H9 (cell line): Measurements from ENCODE around the gene AVPR1A. TPM values are rescaled to one million over a fixed set of nuclear protein-coding genes. Genes with fewer than 3 reads are reported as not detected.

Experiments
- DNase-seq: peaks from one replicate; pipeline ENCODE4 v3.0.0-alpha.2; 2017
- H2AFZ ChIP-seq: one replicate; pipeline ENCODE4 v1.6.1; 2013; ENCODE audit warnings: mild to moderate bottlenecking, low read length, control low read depth, moderate library complexity
- H2AK5ac ChIP-seq: 2 replicates; pipeline ENCODE4 v1.6.1; 2013; ENCODE audit warnings: low read length, control low read depth, mixed read lengths; ENCODE audit not compliant: insufficient read length
- H2BK120ac ChIP-seq: one replicate; pipeline ENCODE4 v1.6.1; 2013; ENCODE audit warnings: low read depth, mild to moderate bottlenecking, low read length, control low read depth, inconsistent platforms; ENCODE audit not compliant: poor library complexity, severe bottlenecking
- H2BK12ac ChIP-seq: 2 replicates; pipeline ENCODE4 v1.6.1; 2013; ENCODE audit warnings: low read length, control low read depth, mixed read lengths, low read depth; ENCODE audit not compliant: insufficient read length
- H2BK15ac ChIP-seq: 2 replicates; pipeline ENCODE4 v1.6.1; 2013; ENCODE audit warnings: low read depth, low read length, control low read depth
- H2BK20ac ChIP-seq: one replicate; pipeline ENCODE4 v1.6.1; 2013; ENCODE audit warnings: low read depth, mild to moderate bottlenecking, low read length, control low read depth, inconsistent platforms; ENCODE audit not compliant: poor library complexity, severe bottlenecking
- H2BK5ac ChIP-seq: 2 replicates; pipeline ENCODE4 v1.6.1; 2013; ENCODE audit warnings: low read length, control low read depth, mixed read lengths; ENCODE audit not compliant: insufficient read length
- H3K14ac ChIP-seq: 2 replicates; pipeline ENCODE4 v1.6.1; 2013; ENCODE audit warnings: low read length, control low read depth; ENCODE audit not compliant: insufficient read depth
- H3K18ac ChIP-seq: 2 replicates; pipeline ENCODE4 v1.6.1; 2013; ENCODE audit warnings: low read depth, mild to moderate bottlenecking, mixed read lengths, low read length, control low read depth; ENCODE audit not compliant: insufficient read length
- H3K23ac ChIP-seq: 2 replicates; pipeline ENCODE4 v1.6.1; 2013; ENCODE audit warnings: low read length, control low read depth, mixed read lengths, low read depth; ENCODE audit not compliant: insufficient read length
- H3K23me2 ChIP-seq: 2 replicates; pipeline ENCODE4 v1.6.1; 2013; ENCODE audit warnings: low read depth, mild to moderate bottlenecking, mixed read lengths, low read length, control low read depth; ENCODE audit not compliant: insufficient read length, poor library complexity, severe bottlenecking
- H3K27ac ChIP-seq: 2 replicates; pipeline ENCODE4 v1.5.1; 2013; ENCODE audit warnings: low read length, control low read depth, mixed read lengths, low read depth; ENCODE audit not compliant: insufficient read length
- H3K27me3 ChIP-seq: 2 replicates; pipeline ENCODE4 v1.6.1; 2013; ENCODE audit warnings: low read length, control low read depth, inconsistent platforms; ENCODE audit not compliant: insufficient read depth
- H3K4ac ChIP-seq: 2 replicates; pipeline ENCODE4 v1.6.1; 2013; ENCODE audit warnings: low read depth, mild to moderate bottlenecking, control low read depth, inconsistent platforms, low read length, moderate library complexity
- H3K4me1 ChIP-seq: 2 replicates; pipeline ENCODE4 v1.6.1; 2013; ENCODE audit warnings: low read length, control low read depth, inconsistent platforms; ENCODE audit not compliant: insufficient read depth
- H3K4me2 ChIP-seq: 2 replicates; pipeline ENCODE4 v1.6.1; 2013; ENCODE audit warnings: low read length, control low read depth, mixed read lengths; ENCODE audit not compliant: insufficient read length, insufficient read depth
- H3K56ac ChIP-seq: 2 replicates; pipeline ENCODE4 v1.6.1; 2013; ENCODE audit warnings: low read depth, mild to moderate bottlenecking, mixed read lengths, low read length, control low read depth; ENCODE audit not compliant: insufficient read length
- H3K79me1 ChIP-seq: 2 replicates; pipeline ENCODE4 v1.6.1; 2013; ENCODE audit warnings: low read depth, mild to moderate bottlenecking, moderate library complexity, low read length, control low read depth, inconsistent platforms; ENCODE audit not compliant: insufficient read depth, poor library complexity, severe bottlenecking
- H3K79me2 ChIP-seq: 2 replicates; pipeline ENCODE4 v1.6.1; 2013; ENCODE audit warnings: low read length, control low read depth, inconsistent platforms; ENCODE audit not compliant: insufficient read depth
- H3K9ac ChIP-seq: 2 replicates; pipeline ENCODE4 v1.6.1; 2013; ENCODE audit warnings: low read length, control low read depth, mixed read lengths; ENCODE audit not compliant: insufficient read length; ENCODE audit errors: extremely low read depth
- H3K9me3 ChIP-seq: one replicate; pipeline ENCODE4 v1.6.1; 2013; ENCODE audit warnings: low read depth, low read length, inconsistent platforms; ENCODE audit not compliant: control insufficient read depth
- H3T11ph ChIP-seq: one replicate; pipeline ENCODE4 v1.6.1; 2013; ENCODE audit warnings: mild to moderate bottlenecking, low read length, control low read depth, inconsistent platforms
- H4K20me1 ChIP-seq: one replicate; pipeline ENCODE4 v1.6.1; 2013; ENCODE audit not compliant: control insufficient read depth, insufficient read length, insufficient read depth
- H4K5ac ChIP-seq: 2 replicates; pipeline ENCODE4 v1.6.1; 2013; ENCODE audit warnings: low read depth, mild to moderate bottlenecking, mixed read lengths, low read length, control low read depth; ENCODE audit not compliant: insufficient read length
- H4K8ac ChIP-seq: replicated peaks from 2 replicates; pipeline ENCODE4 v1.6.1; 2013; ENCODE audit warnings: low read length, control low read depth, mixed read lengths, low read depth; ENCODE audit not compliant: insufficient read length
- H4K91ac ChIP-seq: 2 replicates; pipeline ENCODE4 v1.6.1; 2013; ENCODE audit warnings: low read depth, mild to moderate bottlenecking, moderate library complexity, mixed read lengths, low read length, control low read depth; ENCODE audit not compliant: insufficient read length
- H3K27ac Mint-ChIP-seq, 3 experiments: 2 replicates in 2 of 3; 3 replicates in 1 of 3; pipeline ENCODE4 v1.8.0; 2020 to 2021; ENCODE audit warnings: mixed read lengths in 3 of 3, mild to moderate bottlenecking in 1 of 3, moderate library complexity in 1 of 3
- H3K27me3 Mint-ChIP-seq: 2 replicates; pipeline ENCODE4 v1.8.0; 2021; ENCODE audit warnings: low read depth, mild to moderate bottlenecking, moderate library complexity, mixed read lengths
- H3K36me3 Mint-ChIP-seq, 3 experiments: 2 replicates in 2 of 3; 3 replicates in 1 of 3; pipeline ENCODE4 v1.8.0; 2020 to 2021; ENCODE audit warnings: low read depth in 3 of 3, mixed read lengths in 3 of 3; ENCODE audit not compliant: insufficient read depth in 1 of 3
- H3K4me1 Mint-ChIP-seq, 2 experiments: 2 replicates each; pipeline ENCODE4 v1.8.0; 2020; ENCODE audit warnings: mixed read lengths in 2 of 2
- H3K4me3 Mint-ChIP-seq, 2 experiments: 2 replicates in 1 of 2; 3 replicates in 1 of 2; pipeline ENCODE4 v1.8.0; 2020 to 2021; ENCODE audit warnings: mild to moderate bottlenecking in 2 of 2, mixed read lengths in 2 of 2, moderate library complexity in 1 of 2
- H3K9me3 Mint-ChIP-seq, 2 experiments: 2 replicates in 1 of 2; 3 replicates in 1 of 2; pipeline ENCODE4 v1.8.0; 2020; ENCODE audit warnings: mild to moderate bottlenecking in 2 of 2, mixed read lengths in 2 of 2, moderate library complexity in 1 of 2
- WGBS: extraction: QIAGEN DNeasy Blood & Tissue Kit; methylation state at CpG from one replicate; pipeline ENCODE4 v1.1.7; 2013; ENCODE audit warnings: missing lambda C conversion rate, low lambda C conversion rate, mixed read lengths; ENCODE audit not compliant: insufficient read length; ENCODE audit errors: extremely low coverage; 5-methylcytosine and 5-hydroxymethylcytosine counted together
- total RNA-seq: library from RNA; stranded (reverse); gene quantifications from 2 replicates; pipeline ENCODE4 v1.2.1, GENCODE V29; 2021
- TF ChIP-seq, protein P1 (sequence below): fragments of 200-600 bp; sonication (generic); conservative IDR thresholded peaks from 3 replicates; pipeline ENCODE4 v1.8.0; 2021; ENCODE audit warnings: antibody characterized with exemption, mild to moderate bottlenecking

The AVPR1A gene
- total RNA-seq, 1 experiment from 2014 or later = 0.13 TPM

DNA sequence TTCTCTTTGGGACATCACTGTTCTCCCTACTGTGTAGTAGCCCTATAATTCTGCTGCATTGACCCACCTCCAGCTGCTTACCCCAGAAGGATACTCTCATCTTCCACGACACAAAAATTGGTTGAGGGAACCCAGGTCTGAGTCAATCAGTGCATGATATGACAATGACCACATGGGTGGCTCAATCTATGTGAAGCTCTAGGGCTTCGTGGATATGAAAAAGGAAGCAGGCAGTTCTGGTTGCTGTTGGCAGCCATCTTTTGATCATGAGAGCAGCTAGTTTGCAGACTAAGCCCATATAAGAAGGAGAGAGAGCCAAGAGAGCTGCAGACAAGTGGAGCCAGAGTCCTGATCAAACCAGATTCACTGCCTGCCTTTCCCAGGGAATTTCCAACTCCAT is 57.9 kb downstream of the AVPR1A start:
- H3K9me3 ChIP-seq = no peaks in the 10 kb centered on the region
- no peaks in the 10 kb centered on the region for H3K27me3 ChIP-seq
- no peaks in the 10 kb centered on the region; a peak in 1 of 7 replicates for H3K36me3 Mint-ChIP-seq
- H3K4me3 Mint-ChIP-seq = no peak overlapping the region
- H4K5ac ChIP-seq = no peak overlapping the region
- no peak overlapping the region for H4K91ac ChIP-seq
- no peak overlapping the region for H2BK20ac ChIP-seq
- H3K27ac ChIP-seq = no peak overlapping the region
- no peak overlapping the region for H2BK12ac ChIP-seq
- no peak overlapping the region for H3K4me2 ChIP-seq
- no peak overlapping the region for H4K8ac ChIP-seq
- H3K4me1 ChIP-seq = no peaks in the 10 kb centered on the region
- no peak for DNase-seq
- H4K20me1 ChIP-seq = no peaks in the 10 kb centered on the region
- H3K23ac ChIP-seq = no peak overlapping the region
- H3K27me3 Mint-ChIP-seq = no peaks in the 10 kb centered on the region
- WGBS = no CpG with 5 or more reads among the region's 2 CpGs
- peaks cover 6 to 12% of the 10 kb centered on the region in 2 experiments; a peak in 3 of 4 replicates for H3K4me1 Mint-ChIP-seq
- no peak overlapping the region for H2BK120ac ChIP-seq
- no peak overlapping the region for H3K4ac ChIP-seq
- no peaks in the 10 kb centered on the region for H3K79me2 ChIP-seq
- H3K9ac ChIP-seq = no peak overlapping the region
- no peak overlapping the region for H3K14ac ChIP-seq
- no peak overlapping the region for H3K18ac ChIP-seq
- H3K9me3 Mint-ChIP-seq = no peaks in the 10 kb centered on the region
- no peak overlapping the region for H2BK15ac ChIP-seq
- no peak overlapping the region for H3T11ph ChIP-seq
- H3K79me1 ChIP-seq = no peaks in the 10 kb centered on the region
- H2AK5ac ChIP-seq = no peak overlapping the region
- H2BK5ac ChIP-seq = no peak overlapping the region
- no peak overlapping the region for H2AFZ ChIP-seq
- TF ChIP-seq, protein P1, sequence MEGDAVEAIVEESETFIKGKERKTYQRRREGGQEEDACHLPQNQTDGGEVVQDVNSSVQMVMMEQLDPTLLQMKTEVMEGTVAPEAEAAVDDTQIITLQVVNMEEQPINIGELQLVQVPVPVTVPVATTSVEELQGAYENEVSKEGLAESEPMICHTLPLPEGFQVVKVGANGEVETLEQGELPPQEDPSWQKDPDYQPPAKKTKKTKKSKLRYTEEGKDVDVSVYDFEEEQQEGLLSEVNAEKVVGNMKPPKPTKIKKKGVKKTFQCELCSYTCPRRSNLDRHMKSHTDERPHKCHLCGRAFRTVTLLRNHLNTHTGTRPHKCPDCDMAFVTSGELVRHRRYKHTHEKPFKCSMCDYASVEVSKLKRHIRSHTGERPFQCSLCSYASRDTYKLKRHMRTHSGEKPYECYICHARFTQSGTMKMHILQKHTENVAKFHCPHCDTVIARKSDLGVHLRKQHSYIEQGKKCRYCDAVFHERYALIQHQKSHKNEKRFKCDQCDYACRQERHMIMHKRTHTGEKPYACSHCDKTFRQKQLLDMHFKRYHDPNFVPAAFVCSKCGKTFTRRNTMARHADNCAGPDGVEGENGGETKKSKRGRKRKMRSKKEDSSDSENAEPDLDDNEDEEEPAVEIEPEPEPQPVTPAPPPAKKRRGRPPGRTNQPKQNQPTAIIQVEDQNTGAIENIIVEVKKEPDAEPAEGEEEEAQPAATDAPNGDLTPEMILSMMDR = no peak
- H3K27ac Mint-ChIP-seq = no peak overlapping the region
- H3K56ac ChIP-seq = no peak overlapping the region
- H3K23me2 ChIP-seq = no peaks in the 10 kb centered on the region

Other genes starting within 250 kb of the AVPR1A start
- 21.1 and 22.1 TPM in 2 replicates for gene PPM1H, start 216.1 kb downstream of the AVPR1A start, total RNA-seq